Nucleus accumbens (tissue), 56 donors: ENCODE measurements around the gene TMC4.
"Not testable (repeated sequence)": the region's sequence is repeated elsewhere in the genome, so short reads cannot be mapped to it uniquely, and the experiment has no call there.

Source experiments
- DNase-seq, 56 donors: peaks; one replicate each; lab custom pipeline; 2025; lab: John Stamatoyannopoulos, UW

Gene TMC4

DNA sequence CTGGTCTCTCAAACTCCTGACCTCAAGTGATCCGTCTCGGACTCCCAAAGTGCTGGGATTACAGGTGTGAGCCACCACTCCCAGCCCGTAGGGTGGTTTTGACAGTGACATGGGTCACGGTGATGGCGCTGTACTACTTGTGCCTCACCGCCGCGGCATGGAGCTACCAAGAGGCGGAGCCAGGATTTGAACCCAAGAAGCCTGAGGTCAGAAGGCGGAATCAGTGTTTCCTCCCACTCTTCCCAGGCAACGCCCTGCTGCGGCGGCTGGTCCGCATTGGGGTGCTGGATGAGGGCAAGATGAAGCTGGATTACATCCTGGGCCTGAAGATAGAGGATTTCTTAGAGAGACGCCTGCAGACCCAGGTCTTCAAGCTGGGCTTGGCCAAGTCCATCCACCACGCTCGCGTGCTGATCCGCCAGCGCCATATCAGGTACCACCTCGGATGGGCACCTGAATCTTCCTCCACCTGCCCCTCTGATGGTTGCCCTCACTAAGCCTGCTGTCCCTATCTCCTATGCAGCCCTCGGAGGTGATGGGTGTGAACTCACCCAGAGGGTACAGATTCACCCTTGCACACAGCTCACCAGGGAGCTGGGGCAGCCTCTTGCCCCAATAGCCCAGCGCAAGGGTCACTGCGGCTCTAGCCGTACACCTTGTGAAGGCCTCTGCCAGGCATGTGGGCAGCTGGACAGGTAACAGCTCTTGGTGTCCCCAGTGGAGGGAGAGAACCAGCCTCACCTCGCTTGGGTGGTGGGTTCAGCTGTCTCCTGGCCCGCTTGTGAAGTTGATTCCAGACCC is 33.3 kb upstream of the TMC4 start:
- DNase-seq = no peak

GRCh38 chr19:54204767-54205468 is 32.0 kb upstream of the TMC4 start:
- no peak for DNase-seq

DNA sequence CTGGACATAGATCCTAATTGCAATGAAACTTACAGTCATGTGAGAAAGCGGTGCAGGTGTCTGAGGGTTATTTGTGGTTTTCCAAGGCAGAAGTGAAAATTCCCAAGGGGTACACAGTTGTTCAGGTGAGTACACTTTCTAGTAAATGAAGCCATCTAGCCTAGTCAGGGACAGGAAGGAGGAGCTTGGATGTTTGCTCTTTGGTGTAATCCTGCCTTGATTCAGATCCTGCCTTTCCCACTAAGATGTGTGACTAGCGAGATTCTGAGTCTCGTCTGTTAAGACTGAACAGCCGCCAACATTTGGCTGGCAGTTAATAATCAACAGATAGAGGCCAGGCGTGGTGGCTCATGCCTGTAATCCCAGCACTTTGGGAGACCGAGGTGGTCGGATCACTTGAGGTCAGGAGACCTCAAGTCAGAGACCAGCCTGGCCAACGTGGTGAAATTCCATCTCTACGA is 30.2 kb upstream of the TMC4 start:
- DNase-seq = no peak

DNA sequence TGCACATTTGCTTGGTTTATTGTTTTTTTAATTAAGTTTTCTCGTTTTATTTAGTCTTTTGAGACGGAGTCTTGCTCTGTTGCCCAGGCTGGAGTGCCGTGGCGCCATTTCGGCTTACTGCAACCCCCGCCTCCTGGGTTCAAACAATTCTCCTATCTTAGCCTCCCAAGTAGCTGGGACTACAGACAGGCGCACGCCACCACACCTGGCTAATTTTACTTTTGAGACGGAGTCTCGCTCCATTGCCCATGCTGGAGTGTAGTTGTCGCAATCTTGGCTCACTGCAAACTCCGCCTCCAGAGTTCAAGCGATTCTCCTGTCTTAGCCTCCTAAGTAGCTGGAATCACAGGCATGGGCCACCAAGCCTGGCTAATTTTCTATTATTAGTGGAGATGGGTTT is 29.0 kb upstream of the TMC4 start:
- DNase-seq = no peak

- no peak for DNase-seq
Measured at GRCh38 chr19:54201172-54201701, 28.3 kb upstream of the TMC4 start.

GRCh38 chr19:54199401-54199800 is 26.4 kb upstream of the TMC4 start:
- no peak for DNase-seq

DNA sequence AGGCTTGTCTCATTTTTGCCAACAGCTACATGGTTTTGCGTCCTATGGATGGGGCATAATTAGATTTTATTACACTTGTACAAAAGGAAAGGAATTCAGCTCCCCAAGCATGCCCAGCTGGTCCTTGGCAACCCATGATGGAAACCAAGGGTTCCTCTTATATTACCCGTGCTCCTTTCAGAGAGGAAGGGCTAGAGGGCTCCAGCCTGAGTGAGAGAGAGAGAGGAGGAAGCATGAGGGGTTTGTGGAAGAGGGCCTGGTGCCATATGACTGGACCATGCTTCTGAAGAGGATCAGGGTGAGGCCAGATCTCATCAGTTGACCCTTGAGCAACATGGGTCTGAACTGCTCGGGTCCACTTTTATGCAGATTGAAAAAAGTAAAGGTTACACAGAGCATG is 24.2 kb upstream of the TMC4 start:
- no peak for DNase-seq

DNA sequence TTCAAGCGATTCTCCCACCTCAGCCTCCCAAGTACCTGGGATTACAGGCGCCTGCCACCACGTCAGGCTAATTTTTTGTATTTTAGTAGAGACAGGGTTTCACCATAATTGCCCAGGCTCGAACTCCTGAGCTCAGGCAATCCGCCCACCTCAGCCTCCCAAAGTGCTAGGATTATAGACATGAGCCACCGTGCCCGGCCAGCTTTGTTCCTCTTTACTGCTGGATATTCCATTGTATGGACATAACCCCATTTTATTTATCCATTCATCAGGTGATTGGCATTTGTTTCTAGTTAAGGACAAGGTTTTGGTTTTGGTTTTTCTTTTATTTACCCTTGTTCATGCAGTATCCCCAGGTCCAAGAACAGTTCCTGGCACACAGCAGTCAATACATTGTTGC is 23.6 kb upstream of the TMC4 start:
- no peak for DNase-seq

DNA sequence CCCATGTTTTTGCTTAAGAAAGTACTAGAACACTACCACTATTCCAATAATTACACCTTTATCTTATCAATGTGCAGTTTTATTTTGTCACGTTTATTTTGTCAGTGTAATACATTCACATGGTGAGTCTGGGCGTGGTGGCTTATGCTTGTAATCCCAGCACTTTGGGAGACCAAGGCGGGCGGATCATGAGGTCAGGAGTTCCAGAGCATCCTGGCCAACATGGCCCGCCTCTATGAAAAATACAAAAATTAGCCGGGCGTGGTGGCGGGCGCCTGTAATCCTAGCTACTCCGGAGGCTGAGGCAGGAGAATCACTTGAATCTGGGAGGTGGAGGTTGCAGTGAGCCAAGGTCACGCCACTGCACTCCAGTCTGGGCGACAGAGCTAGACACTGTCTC is 21.5 kb upstream of the TMC4 start:
- not testable (repeated sequence) for DNase-seq

GRCh38 chr19:54193011-54193410 is 20.1 kb upstream of the TMC4 start:
- no peak for DNase-seq

- DNase-seq = peak in 2 of 56 donors; percentile 37 to 41
Measured at GRCh38 chr19:54191811-54192453, 19.0 kb upstream of the TMC4 start.

DNA sequence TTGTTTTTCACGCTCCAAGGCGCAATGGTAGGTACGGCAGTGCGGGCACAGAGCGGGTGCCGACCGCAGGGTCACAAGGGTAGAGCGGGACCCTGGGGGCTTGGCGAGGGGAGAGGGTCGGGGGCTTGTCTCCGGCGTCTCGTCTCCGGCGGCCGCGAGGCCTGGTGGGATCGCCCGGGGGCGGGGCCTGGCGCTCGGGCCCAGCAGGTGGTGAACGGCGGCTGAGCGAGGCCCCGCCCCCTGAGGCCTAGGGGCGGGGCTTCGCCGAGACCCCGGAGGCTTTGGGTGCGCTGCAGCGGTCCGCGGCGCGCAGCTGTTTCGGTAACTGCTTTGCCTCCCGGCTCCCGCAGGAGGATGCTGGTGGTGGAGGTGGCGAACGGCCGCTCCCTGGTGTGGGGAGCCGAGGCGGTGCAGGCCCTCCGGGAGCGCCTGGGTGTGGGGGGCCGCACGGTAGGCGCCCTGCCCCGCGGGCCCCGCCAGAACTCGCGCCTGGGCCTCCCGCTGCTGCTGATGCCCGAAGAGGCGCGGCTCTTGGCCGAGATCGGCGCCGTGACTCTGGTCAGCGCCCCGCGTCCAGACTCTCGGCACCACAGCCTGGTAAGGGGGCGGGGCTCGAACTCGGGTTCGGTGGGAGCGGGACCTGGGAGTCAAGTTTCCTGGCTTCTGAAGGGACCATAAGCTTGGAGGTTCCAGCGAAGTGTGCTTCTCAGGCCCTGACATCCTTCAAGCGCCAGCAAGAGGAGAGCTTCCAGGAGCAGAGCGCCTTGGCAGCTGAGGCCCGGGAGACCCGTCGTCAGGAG is 18.3 kb upstream of the TMC4 start, which contains the start of gene TSEN34:
TSS of gene TSEN34 (plus strand) at position 298 of the 800 bp plus-strand sequence. CDS start at position 355, 57 bp downstream.
- peak in 46 of 56 donors; percentile 50 to 96 (median 91) for DNase-seq

DNA sequence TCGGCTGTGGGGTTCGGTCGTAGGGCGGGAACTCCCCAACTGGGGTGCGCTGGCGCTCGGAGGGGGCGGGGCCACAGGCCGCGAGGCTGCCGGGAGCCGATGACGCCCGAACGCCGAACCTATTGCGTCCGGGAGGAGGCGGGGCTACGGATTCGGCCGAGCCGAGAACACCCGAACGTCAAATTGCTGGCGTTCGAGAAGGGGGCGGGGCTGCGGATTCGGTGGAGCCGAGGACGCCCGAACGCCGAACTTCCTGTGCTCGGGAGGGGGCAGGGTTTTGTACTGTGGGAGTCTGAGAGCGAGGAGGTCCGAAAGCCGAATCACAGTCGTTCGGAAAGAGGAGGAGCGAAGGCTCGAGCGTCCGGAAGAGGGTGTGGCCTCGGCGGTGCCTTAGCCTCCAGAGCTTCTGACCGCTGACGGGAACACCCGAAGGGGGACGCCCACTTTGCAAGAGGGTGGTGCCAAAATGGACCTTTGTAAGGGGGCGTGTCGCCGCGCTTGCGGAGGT is 17.6 kb upstream of the TMC4 start:
- peak; percentile 87 to 100 (median 100) for DNase-seq

GRCh38 chr19:54189735-54190502 is 17.0 kb upstream of the TMC4 start:
- DNase-seq = peak; percentile 98 to 100 (median 100)

- DNase-seq = peak in 3 of 56 donors; percentile 52 to 71 (median 68)
Measured at GRCh38 chr19:54189145-54189734, 16.3 kb upstream of the TMC4 start, which contains the start of gene MBOAT7. Gene MBOAT7, minus strand, starts transcription at chr19:54189580. Its CDS starts 1,072 bp downstream, at chr19:54188508.

DNA sequence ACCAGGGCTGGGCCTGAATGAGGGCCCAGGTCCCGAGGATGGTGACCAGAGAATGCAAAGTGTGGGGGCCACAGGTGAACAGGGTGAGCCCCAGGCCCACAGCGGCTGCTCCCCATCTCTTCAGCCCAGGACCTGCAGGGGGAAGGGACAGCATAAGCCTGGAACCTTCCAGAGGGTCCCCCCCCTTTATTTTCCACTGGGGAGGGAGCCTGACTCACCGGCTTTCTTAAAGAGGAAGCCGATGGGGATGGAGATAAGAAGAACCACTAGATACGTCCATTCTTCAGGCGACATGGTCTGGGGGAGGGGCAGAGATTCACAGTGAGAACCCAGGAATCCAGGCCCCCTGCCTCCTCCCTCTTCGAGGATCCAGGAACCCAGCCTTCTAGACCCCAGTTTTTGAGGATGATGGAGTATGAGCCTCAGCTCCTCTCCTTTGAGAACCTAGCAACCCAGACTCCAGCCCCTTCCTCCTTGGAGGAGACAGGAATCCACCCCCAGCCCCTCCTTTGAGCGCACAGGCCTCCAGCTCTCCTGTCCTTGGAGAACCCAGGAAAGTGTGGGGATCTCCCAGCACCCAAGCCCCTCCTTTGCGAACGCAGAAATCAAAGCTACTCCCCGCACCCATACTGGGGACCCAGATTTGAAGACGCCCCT is 15.4 kb upstream of the TMC4 start:
- DNase-seq = peak in 10 of 56 donors; percentile 5 to 42 (median 20)

- DNase-seq = no peak
Measured at GRCh38 chr19:54186934-54187381, 14.0 kb upstream of the TMC4 start.

DNA sequence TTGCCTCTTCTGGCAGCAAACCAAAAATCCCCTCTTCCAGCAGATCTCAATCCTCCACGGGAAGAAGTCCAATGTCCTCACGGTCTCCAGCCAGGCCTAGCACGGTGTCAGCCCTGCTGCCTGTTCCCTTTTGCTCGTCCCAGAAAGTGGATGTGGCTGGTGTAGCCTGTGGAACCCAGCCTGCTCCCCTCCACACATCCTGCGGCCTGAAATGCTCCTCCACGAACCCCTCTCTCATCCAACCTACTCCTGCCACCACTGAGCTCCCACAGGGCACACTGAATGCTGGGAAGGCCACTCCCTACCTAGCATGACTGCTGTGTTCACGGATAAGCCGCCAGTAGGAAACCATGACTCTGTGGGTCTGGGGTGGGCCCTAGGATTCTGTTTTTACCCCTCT is 13.4 kb upstream of the TMC4 start:
- no peak for DNase-seq
